Measurements from ENCODE around the gene ARHGEF28. TPM values are rescaled to one million over a fixed set of nuclear protein-coding genes. Genes with fewer than 3 reads are reported as not detected.

ARHGEF28 gene
- total and polyA plus RNA-seq, 2 donors = 7.3 to 7.4 TPM

GRCh38 chr5:73841641-73842040 is 215.6 kb downstream of the ARHGEF28 start:
- Histone ChIP-seq H3K27me3 (ENCODE audit: control insufficient read depth in 2 of 2, insufficient read depth in 1 of 2, low read length in 1 of 2) (no peaks in the 10 kb centered on the region), H3K4me1 (ENCODE audit: control insufficient read depth in 2 of 2, insufficient read depth in 2 of 2, low read length in 2 of 2) (no peaks in the 10 kb centered on the region), H3K9me3 (ENCODE audit: control insufficient read depth in 2 of 2, insufficient read depth in 1 of 2, low read length in 1 of 2) (no peaks in the 10 kb centered on the region), H3K27ac (ENCODE audit: low read depth in 1 of 2, low read length in 1 of 2) (no peak overlapping the region), H3K36me3 (ENCODE audit: control insufficient read depth in 2 of 2, insufficient read depth in 2 of 2, low read length in 1 of 2) (no peaks in the 10 kb centered on the region), H3K4me3 (ENCODE audit: low read length in 2 of 2) (no peak overlapping the region)
- DNase-seq (ENCODE audit: low read depth in 6 of 9, low spot score in 9 of 9) = no peak

- Histone ChIP-seq H3K27me3 (ENCODE audit: control insufficient read depth in 2 of 2, insufficient read depth in 1 of 2, low read length in 1 of 2) (no peaks in the 10 kb centered on the region), H3K4me3 (ENCODE audit: low read length in 2 of 2) (no peak overlapping the region), H3K9me3 (ENCODE audit: control insufficient read depth in 2 of 2, insufficient read depth in 1 of 2, low read length in 1 of 2) (no peaks in the 10 kb centered on the region), H3K27ac (ENCODE audit: low read depth in 1 of 2, low read length in 1 of 2) (no peak overlapping the region), H3K36me3 (ENCODE audit: control insufficient read depth in 2 of 2, insufficient read depth in 2 of 2, low read length in 1 of 2) (no peaks in the 10 kb centered on the region), H3K4me1 (ENCODE audit: control insufficient read depth in 2 of 2, insufficient read depth in 2 of 2, low read length in 2 of 2) (no peaks in the 10 kb centered on the region)
- WGBS = 96% methylated on average over 5 of the region's 5 CpGs
- DNase-seq (ENCODE audit: low read depth in 6 of 9, low spot score in 9 of 9) = peak in 1 of 9 donors; percentile 2
Measured at GRCh38 chr5:73844165-73844564, 218.2 kb downstream of the ARHGEF28 start.

- 76% methylated on average over 2 of the region's 2 CpGs for WGBS
- no peaks in the 10 kb centered on the region for H3K4me1 ChIP-seq (ENCODE audit: control insufficient read depth in 2 of 2, insufficient read depth in 2 of 2, low read length in 2 of 2)
- no peak for DNase-seq (ENCODE audit: low read depth in 6 of 9, low spot score in 9 of 9)
- H3K9me3 ChIP-seq (ENCODE audit: control insufficient read depth in 2 of 2, insufficient read depth in 1 of 2, low read length in 1 of 2) = no peaks in the 10 kb centered on the region
- H3K27me3 ChIP-seq (ENCODE audit: control insufficient read depth in 2 of 2, insufficient read depth in 1 of 2, low read length in 1 of 2) = peaks cover 0 to 3% of the 10 kb centered on the region in 2 donors
- no peak overlapping the region for H3K27ac ChIP-seq (ENCODE audit: low read depth in 1 of 2, low read length in 1 of 2)
- H3K4me3 ChIP-seq (ENCODE audit: low read length in 2 of 2) = no peak overlapping the region
- H3K36me3 ChIP-seq (ENCODE audit: control insufficient read depth in 2 of 2, insufficient read depth in 2 of 2, low read length in 1 of 2) = no peaks in the 10 kb centered on the region
Measured at GRCh38 chr5:73851471-73852181, 225.6 kb downstream of the ARHGEF28 start.

GRCh38 chr5:73853091-73853490 is 227.1 kb downstream of the ARHGEF28 start:
- Histone ChIP-seq H3K9me3 (ENCODE audit: control insufficient read depth in 2 of 2, insufficient read depth in 1 of 2, low read length in 1 of 2) (no peaks in the 10 kb centered on the region), H3K27ac (ENCODE audit: low read depth in 1 of 2, low read length in 1 of 2) (no peak overlapping the region), H3K27me3 (ENCODE audit: control insufficient read depth in 2 of 2, insufficient read depth in 1 of 2, low read length in 1 of 2) (peaks cover 0 to 3% of the 10 kb centered on the region in 2 donors), H3K36me3 (ENCODE audit: control insufficient read depth in 2 of 2, insufficient read depth in 2 of 2, low read length in 1 of 2) (no peaks in the 10 kb centered on the region), H3K4me1 (ENCODE audit: control insufficient read depth in 2 of 2, insufficient read depth in 2 of 2, low read length in 2 of 2) (no peaks in the 10 kb centered on the region), H3K4me3 (ENCODE audit: low read length in 2 of 2) (no peak overlapping the region)
- WGBS = 85% methylated on average over 4 of the region's 4 CpGs
- no peak for DNase-seq (ENCODE audit: low read depth in 6 of 9, low spot score in 9 of 9)

GRCh38 chr5:73856997-73857396 is 231.0 kb downstream of the ARHGEF28 start:
- no peaks in the 10 kb centered on the region for H3K4me1 ChIP-seq (ENCODE audit: control insufficient read depth in 2 of 2, insufficient read depth in 2 of 2, low read length in 2 of 2)
- 85% methylated on average over 5 of the region's 5 CpGs for whole genome bisulfite sequencing
- H3K27ac ChIP-seq (ENCODE audit: low read depth in 1 of 2, low read length in 1 of 2) = no peak overlapping the region
- H3K27me3 ChIP-seq (ENCODE audit: control insufficient read depth in 2 of 2, insufficient read depth in 1 of 2, low read length in 1 of 2) = peaks cover 0 to 3% of the 10 kb centered on the region in 2 donors
- H3K9me3 ChIP-seq (ENCODE audit: control insufficient read depth in 2 of 2, insufficient read depth in 1 of 2, low read length in 1 of 2) = no peaks in the 10 kb centered on the region
- no peaks in the 10 kb centered on the region for H3K36me3 ChIP-seq (ENCODE audit: control insufficient read depth in 2 of 2, insufficient read depth in 2 of 2, low read length in 1 of 2)
- H3K4me3 ChIP-seq (ENCODE audit: low read length in 2 of 2) = no peak overlapping the region
- no peak for DNase-seq (ENCODE audit: low read depth in 6 of 9, low spot score in 9 of 9)

- H3K27ac ChIP-seq (ENCODE audit: low read depth in 1 of 2, low read length in 1 of 2) = no peak overlapping the region
- H3K9me3 ChIP-seq (ENCODE audit: control insufficient read depth in 2 of 2, insufficient read depth in 1 of 2, low read length in 1 of 2) = no peaks in the 10 kb centered on the region
- no peak for DNase-seq (ENCODE audit: low read depth in 6 of 9, low spot score in 9 of 9)
- no peaks in the 10 kb centered on the region for H3K4me1 ChIP-seq (ENCODE audit: control insufficient read depth in 2 of 2, insufficient read depth in 2 of 2, low read length in 2 of 2)
- no peaks in the 10 kb centered on the region for H3K36me3 ChIP-seq (ENCODE audit: control insufficient read depth in 2 of 2, insufficient read depth in 2 of 2, low read length in 1 of 2)
- peaks cover 0 to 3% of the 10 kb centered on the region in 2 donors for H3K27me3 ChIP-seq (ENCODE audit: control insufficient read depth in 2 of 2, insufficient read depth in 1 of 2, low read length in 1 of 2)
- WGBS = 92% methylated on average over 3 of the region's 3 CpGs
- H3K4me3 ChIP-seq (ENCODE audit: low read length in 2 of 2) = no peak overlapping the region
Measured at GRCh38 chr5:73857446-73857845, 231.4 kb downstream of the ARHGEF28 start.

- H3K9me3 ChIP-seq (ENCODE audit: control insufficient read depth in 2 of 2, insufficient read depth in 1 of 2, low read length in 1 of 2) = no peaks in the 10 kb centered on the region
- H3K27ac ChIP-seq (ENCODE audit: low read depth in 1 of 2, low read length in 1 of 2) = no peak overlapping the region
- no peak for DNase-seq (ENCODE audit: low read depth in 6 of 9, low spot score in 9 of 9)
- no peaks in the 10 kb centered on the region for H3K4me1 ChIP-seq (ENCODE audit: control insufficient read depth in 2 of 2, insufficient read depth in 2 of 2, low read length in 2 of 2)
- WGBS = 95% methylated on average over 4 of the region's 4 CpGs
- H3K27me3 ChIP-seq (ENCODE audit: control insufficient read depth in 2 of 2, insufficient read depth in 1 of 2, low read length in 1 of 2) = no peaks in the 10 kb centered on the region
- H3K36me3 ChIP-seq (ENCODE audit: control insufficient read depth in 2 of 2, insufficient read depth in 2 of 2, low read length in 1 of 2) = no peaks in the 10 kb centered on the region
- no peak overlapping the region for H3K4me3 ChIP-seq (ENCODE audit: low read length in 2 of 2)
Measured at GRCh38 chr5:73858054-73858453, 232.1 kb downstream of the ARHGEF28 start.

- no peak for DNase-seq (ENCODE audit: low read depth in 6 of 9, low spot score in 9 of 9)
- Histone ChIP-seq H3K4me3 (ENCODE audit: low read length in 2 of 2) (no peak overlapping the region), H3K9me3 (ENCODE audit: control insufficient read depth in 2 of 2, insufficient read depth in 1 of 2, low read length in 1 of 2) (no peaks in the 10 kb centered on the region), H3K27me3 (ENCODE audit: control insufficient read depth in 2 of 2, insufficient read depth in 1 of 2, low read length in 1 of 2) (no peaks in the 10 kb centered on the region), H3K27ac (ENCODE audit: low read depth in 1 of 2, low read length in 1 of 2) (no peak overlapping the region), H3K4me1 (ENCODE audit: control insufficient read depth in 2 of 2, insufficient read depth in 2 of 2, low read length in 2 of 2) (no peaks in the 10 kb centered on the region), H3K36me3 (ENCODE audit: control insufficient read depth in 2 of 2, insufficient read depth in 2 of 2, low read length in 1 of 2) (no peaks in the 10 kb centered on the region)
- 96% methylated on average over 3 of the region's 3 CpGs for WGBS
Measured at GRCh38 chr5:73858776-73859175, 232.8 kb downstream of the ARHGEF28 start.

GRCh38 chr5:73859696-73860095 is 233.7 kb downstream of the ARHGEF28 start:
- DNase-seq (ENCODE audit: low read depth in 6 of 9, low spot score in 9 of 9) = no peak
- WGBS = 79% methylated on average over 5 of the region's 5 CpGs
- H3K9me3 ChIP-seq (ENCODE audit: control insufficient read depth in 2 of 2, insufficient read depth in 1 of 2, low read length in 1 of 2) = no peaks in the 10 kb centered on the region
- no peak overlapping the region for H3K27ac ChIP-seq (ENCODE audit: low read depth in 1 of 2, low read length in 1 of 2)
- H3K4me1 ChIP-seq (ENCODE audit: control insufficient read depth in 2 of 2, insufficient read depth in 2 of 2, low read length in 2 of 2) = no peaks in the 10 kb centered on the region
- no peaks in the 10 kb centered on the region for H3K27me3 ChIP-seq (ENCODE audit: control insufficient read depth in 2 of 2, insufficient read depth in 1 of 2, low read length in 1 of 2)
- no peaks in the 10 kb centered on the region for H3K36me3 ChIP-seq (ENCODE audit: control insufficient read depth in 2 of 2, insufficient read depth in 2 of 2, low read length in 1 of 2)
- H3K4me3 ChIP-seq (ENCODE audit: low read length in 2 of 2) = no peak overlapping the region
